Renal cortex interstitium (tissue), 11 donors: ENCODE measurements around the gene KRT1. TPM values are rescaled to one million over a fixed set of nuclear protein-coding genes. Genes with fewer than 3 reads are reported as not detected.
A peak's percentile ranks its signal among the peaks of the same experiment; 100 is the strongest.

Experiments
- DNase-seq, 11 donors: peaks; one replicate each; pipeline ENCODE4 v3.0.0-alpha.2; 2013; ENCODE audit warnings: low read depth in 9 of 11, low spot score in 4 of 11; ENCODE audit errors: extremely low read depth in 1 of 11
- polyA plus RNA-seq, 3 donors: library from polyadenylated mRNA; unstranded; fragments of 120-200 nt; gene quantifications; one replicate each; pipeline ENCODE4 v1.2.1, GENCODE V29; 2013; ENCODE audit not compliant: insufficient read length in 3 of 3

Gene KRT1
- polyA plus RNA-seq, 3 donors, result 0.06 to 0.26 (median 0.11) TPM

DNA sequence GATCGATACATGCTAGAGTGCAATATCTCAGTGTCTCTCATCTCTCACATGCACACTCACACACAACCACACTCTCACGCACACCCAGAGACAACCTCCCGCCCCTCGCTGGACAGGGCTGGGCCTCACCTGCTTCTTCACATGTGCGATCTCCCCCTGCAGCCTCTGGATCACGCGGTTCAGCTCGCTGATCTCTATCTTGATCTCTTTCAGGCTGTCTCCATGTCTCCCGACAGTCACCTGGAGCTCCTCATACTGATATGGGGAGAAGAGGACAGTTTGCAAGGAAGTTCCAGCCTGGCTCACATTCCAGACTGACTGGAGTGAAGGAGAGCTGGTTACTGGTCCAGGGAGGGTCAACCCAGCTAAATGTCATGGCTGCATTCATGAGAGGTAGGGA lies 32.6 kb downstream of the KRT1 start:
- no peak for DNase-seq

DNA sequence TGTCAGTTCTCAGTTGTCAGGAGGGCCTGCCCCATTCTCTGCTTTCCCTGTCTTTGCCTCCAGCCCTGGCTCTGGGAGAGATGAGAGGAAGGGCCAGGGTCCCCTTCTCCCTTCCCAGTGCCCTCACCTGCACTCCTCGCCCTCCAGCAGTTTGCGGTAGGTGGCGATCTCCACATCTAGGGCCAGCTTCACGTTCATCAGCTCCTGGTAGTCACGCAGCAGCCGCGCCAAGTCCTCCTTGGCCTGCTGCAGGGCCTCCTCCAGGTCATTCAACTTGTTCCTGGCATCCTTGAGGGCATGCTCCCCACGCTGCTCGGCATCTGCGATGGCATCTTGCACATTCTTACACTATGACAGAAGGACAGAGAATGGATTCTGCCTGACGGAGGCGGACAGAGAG lies 33.6 kb downstream of the KRT1 start:
- DNase-seq, result no peak

DNA sequence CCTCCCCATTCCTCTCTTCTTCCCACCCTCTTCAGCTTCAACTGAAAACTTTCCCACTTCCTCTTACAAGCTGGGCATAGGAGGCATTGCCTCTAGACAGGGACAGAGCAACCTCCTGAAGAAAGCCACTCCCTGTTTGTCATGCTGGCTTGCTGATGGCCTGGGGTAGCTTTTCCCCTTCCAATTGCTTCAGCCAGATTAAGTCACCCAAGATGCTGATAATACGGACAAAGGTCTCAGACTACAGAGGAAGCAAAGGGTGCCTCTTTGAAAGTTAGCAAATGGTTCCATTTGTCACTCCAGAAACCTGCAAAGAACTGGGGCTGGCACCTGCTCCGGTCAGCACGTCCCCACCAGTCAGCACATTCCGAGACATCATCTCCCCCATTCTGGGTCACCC lies 34.2 kb downstream of the KRT1 start:
- DNase-seq, result no peak

DNA sequence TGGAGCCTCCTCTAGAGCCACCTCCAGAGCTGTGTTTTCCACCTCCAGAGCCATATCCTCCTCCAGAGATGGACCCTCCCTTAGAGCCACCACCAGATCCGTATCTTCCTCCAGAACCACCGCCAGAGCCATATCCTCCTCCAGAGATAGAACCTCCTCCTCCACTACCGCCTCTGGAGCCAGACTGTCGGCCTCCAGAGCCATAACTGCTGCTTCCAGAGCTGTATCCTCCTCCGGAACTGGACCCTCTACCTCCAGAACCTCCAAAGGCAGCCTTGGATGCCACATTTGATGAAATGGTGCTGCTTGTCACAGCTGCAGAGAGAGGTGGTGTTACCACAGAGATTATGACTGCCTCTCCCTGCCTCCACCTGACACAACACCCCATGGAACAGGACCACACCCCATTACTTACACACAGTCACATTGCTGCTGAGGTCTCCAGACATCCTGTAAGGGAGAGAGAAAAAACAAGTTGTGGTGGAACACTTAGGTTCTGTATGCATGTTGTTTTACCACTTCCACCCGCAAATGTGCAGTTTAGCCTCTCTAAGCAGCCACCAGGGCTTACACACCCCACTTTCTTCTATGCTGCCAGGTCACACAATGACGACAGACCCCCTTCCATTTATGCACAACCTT lies 35.0 kb downstream of the KRT1 start:
- DNase-seq, result no peak

DNA sequence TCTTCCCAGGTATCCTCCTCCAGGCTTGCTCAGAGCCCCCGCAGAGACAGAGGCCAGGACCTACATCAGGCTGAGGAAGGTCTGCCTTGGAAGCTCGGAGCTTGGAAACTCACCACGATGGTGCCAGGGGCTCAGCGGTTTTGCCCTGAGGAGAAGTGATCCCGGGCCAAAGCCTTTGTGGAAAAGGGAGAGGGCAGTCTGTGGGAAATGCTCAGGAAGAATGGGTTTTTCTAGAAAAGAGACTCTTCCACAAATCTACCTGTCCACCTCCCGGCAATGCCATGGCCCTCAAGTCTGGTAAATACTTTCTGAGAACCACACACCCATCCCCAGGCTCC lies 36.2 kb downstream of the KRT1 start:
- no peak for DNase-seq

DNA sequence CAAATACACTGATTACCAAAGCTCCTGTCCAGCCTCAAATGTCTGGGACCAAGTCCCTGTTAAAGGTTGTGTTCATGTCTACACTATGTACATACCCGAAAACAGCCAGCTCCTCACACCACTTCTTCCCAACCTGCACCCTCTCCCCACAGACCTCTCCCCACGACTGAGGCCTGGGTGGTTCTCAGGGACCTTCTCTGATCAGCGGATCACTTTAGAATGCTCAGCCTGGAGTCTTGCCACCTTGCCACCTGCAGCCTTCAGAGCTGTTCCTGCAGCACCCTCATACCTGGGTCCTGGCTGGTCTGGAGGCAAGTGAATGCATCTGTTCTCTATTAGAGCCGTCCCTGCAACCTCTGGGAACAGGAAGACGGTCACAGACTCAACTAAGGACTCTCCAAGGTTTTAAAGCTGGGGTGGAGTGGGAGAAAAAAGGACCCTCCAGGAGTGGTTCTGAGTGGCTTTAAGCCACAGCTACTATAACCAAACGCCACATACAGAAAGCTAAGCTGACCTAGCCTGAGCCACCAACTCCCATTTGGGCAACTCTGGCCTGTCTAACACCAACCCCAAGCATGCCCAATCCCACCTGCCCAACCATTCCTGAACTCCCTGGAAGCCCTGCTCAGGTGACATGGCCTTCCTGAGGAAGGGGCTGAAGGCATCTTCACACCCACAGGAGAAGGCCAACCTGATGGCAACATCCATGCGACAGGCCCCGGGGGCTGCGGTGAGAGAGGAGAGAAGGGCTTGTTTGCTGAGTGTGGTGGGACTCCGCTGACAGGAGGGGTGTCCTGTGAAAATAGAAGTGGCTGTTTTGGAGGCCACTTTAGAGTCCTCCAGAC lies 36.8 kb downstream of the KRT1 start:
- DNase-seq, result no peak

DNA sequence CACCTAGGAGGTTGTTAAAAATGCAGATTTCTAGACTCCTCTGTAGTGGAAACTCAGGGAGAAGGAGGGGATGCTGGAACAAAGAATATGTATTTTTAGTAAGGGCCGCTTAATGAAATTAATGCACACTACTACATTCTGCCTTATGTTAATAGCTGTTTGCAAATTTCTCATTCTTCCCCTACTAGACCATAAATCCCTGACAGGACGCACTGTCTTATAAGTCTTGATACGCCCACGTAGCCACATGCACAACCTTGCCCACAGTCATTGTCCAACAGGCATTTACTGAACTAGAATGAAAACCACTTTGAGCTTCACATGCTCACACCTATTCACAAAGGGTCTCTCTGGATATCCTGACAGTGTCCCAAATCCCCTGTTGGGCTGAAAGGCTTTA lies 38.7 kb downstream of the KRT1 start:
- no peak for DNase-seq

DNA sequence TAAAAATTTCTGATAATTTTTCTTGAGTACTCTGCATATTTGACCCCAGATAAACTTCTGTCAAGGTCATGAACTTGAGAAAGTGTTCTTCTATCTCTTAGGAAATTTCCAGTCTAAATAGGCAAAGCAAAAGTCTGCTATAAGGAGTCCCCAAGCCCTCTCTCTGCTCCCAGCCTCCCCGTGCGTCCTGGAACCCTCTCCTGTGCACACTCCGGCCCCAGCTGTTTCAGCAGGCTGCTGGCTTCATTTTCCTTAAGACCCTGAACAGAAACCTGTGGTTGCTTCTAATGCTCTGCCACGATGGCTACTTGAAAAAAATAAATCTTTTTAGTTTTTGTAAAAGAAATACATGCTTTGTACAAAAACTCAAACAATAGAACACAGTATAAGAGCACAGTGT lies 42.9 kb downstream of the KRT1 start:
- no peak for DNase-seq

DNA sequence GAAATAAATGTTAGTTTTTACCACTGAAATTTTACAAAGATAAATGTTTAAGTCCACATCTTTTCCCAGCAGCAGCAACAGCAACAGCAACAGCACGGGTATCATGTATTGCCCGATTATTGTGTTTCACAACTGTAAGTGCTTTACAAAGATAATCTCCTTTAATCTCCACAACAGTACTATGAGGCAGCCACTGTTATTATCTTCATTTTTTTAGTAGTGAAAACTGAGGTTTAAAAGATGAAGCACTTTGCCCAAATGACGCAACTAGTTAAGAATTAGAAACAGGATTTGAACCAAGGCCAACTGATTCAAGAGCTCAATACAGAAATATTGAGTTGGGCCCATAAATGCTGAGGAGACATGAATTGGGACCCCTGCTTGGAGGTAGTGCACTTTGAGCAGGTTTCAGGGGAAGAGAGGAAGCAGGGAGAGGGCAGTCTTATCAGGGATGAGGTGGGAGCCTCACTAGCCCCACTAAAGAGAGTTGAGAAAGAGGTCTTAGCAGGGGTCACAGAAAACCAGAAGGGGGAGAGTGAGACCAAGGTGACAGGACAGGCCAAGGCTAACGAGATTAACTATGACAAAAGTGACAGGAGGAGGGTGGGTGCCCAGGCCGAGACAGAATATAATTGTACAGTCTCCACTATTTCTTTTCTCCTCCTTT lies 43.5 kb downstream of the KRT1 start:
- DNase-seq, result no peak

DNA sequence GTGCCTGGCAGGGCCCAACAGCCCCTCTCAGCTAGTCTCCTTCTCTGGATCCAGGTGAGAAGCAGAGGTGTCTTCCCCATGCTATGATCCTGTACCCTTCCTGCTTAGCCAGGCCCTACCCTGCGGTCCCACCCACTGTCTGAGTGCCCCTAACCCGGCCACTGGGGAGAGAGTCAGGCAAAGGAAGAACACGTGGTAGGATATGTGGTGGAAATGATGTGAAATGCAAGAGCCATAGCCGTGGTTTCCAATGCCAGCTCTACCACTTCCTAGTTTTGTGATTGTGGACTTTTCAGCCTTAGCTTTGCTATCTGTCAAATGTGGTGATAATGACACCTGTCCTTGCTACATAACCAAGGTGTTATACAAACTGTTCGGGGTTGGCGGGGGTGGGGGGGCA lies 44.0 kb downstream of the KRT1 start:
- no peak for DNase-seq

DNA sequence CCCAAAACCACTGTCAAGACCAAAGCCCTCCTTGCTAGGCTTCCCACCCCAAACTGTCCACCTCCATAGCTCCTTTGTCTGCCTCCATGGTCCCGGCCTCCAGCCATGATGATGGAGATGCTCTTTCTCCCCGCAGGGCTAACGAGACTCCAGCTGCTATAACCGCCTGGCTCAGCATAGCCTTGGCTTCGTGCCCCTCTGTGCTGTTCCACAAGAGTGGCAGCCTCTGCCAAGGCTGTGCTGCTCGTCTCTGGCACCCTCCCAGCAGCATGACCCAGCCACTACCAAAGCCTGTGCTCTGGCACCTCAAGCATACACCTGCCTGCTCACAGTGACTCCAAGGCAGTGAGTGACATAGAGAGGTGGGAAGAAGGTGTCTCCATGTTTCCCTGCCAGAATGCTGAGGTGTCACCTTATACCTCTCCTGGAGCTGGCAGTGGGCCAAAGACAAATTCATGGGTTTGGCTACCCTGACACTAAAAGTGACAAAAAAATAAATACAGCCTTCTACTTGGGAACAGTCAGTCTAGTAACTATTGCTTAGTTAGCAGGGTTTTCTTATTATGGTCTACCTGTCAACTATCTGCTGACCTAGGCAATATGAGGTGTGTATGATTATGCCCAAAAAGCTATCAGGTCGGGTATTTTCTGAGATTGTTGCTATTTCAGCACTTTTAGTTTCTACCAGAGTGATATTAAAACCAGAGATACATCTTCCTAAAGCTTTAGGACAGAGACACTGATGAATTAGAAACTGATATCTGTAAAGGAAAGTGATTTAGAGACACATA lies 45.7 kb downstream of the KRT1 start:
- DNase-seq, result no peak

DNA sequence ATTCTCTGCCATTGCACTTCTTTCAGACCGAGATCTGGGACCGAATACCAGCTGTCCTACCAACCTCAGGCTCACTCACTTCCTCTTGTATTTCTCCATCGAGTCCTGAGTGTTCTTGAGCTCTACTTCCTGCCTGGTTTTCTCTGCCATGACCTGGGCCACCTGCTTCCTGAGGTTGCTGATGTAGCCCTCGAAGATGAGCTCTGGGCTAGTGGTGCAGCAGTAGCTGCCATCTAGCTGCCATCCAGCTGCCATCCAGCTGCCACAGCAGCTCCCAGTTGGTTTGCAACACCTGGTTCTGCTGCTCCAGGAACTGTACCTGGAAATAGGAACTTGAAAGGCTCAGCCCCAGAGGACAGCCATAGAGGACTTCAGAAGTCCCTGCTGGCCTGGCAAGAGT lies 46.8 kb downstream of the KRT1 start:
- no peak for DNase-seq

DNA sequence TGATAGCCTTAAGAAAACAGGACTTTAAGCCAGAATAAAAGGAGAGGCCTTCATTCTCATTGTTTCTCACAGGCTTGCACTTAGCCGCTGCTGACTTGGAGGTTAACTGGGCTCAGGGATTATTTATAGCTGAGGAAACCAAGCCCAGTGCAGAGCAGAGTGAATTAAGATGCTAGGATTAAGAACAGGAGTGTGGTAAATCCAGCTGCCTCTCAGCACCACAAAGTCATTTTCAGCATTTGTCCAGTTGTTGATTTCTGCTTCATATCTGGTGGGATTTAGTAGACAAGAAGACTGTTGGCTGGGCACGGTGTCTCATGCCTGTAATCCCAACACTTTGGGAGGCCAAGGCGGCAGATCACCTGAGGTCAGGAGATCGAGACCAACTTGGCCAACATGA lies 47.6 kb downstream of the KRT1 start:
- DNase-seq, result peak in 4 of 11 donors; percentile 3 to 20 (median 10)

DNA sequence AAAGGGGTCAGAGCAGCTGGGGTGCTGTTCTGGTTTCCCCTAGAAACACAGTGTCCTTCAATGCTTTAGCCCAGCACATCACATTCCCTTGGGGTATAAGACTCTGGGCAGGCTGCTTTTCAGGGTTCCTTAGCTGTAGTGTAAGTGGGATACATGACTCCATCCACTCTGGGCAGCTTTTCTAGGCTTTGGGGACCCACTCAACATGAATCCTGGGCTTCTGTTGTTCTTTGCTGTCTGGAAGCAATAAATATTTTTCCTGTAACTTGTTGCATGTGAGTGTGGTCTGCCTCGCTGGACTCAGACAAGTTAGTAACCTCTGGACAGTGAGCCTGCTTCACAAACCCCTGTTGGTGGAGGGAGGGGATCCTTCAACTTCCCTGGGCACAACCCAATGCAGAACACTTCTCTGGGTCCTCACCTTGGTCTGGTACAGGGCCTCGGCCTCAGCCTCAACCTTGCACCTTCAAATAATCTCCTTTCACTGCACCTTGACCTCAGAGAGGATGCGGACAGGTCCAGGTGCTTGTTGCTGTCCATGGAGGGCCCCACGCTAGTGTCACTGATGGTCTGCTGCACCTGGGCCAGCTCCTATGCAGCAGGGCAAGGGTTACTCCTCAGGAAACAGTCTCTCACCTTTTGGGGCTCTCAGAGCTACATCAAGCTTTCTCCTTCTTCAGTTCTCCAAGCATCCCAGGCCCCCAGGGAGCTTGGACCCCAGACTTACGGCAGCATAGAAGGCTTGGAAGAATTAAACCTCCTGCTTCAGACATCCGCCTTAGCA lies 48.3 kb downstream of the KRT1 start:
- no peak for DNase-seq

DNA sequence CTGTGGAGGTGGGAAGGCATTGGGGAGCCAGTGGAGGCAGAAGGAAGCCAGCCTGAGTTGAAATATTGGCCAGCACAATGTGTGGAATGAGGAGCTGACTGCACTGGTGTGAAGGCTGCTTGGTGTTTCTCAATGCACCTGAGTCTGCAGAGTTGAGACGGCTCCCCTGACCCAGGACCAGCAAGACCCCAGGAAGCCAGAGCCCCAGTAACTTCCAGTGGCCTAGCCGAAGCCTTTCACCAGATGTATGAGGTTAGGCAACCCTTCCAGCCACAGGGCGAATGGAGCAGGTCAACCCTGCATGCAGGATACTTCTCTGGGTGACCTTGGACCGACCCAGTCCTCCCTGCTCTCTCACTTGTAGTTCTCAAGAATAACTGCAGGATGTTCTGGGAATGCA lies 48.9 kb downstream of the KRT1 start:
- no peak for DNase-seq

DNA sequence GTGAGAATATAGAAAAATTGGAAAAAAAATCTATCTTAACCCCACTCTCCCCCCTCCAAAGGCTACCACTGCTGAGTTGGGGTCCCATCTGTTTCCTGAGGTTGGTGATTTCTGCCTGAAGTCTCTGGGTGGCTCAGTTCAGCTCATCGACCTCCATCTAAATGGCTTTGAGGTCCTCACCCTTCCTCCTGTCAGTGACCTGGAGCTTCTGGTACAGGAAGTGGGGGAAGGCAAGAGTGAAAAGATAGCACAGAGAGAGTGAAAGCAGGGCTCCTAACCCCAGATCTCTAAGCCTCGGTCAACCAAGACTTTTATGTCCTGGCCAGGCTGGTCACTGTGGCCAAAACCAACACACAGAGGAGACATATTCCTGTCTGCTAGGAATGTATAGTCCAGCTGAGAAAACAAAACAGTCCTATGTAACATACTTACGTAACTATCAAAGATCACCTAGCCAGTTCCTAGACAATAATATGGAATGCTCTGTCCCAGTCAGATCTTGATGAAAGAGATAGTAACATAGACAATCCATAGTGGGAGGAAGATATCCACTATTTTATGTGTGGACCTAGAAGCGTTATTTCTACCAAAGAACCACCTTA lies 49.5 kb downstream of the KRT1 start:
- no peak for DNase-seq

DNA sequence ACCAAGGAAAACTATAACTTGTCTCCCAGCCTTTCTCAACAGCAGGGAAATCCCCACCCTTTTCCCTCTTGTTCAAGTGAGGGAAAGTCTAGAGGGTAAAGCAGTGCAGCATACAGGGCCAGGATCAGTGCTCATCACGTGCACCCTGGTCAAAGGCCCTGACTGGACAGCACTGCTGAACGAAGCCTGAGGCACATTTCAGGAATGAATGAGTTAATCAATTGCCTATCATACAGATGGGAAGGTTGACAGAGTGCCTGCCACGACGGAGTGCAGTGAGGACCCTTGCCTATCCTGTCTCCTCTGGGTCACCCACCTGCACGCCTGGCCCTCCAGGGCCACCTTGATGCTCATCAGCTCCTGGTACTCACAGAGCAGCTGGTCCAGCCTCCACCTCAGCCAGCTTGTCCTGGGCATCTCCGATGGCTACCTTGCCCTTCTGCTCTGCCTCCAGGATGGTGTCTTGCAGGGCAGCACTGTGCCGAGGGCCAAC lies 50.2 kb downstream of the KRT1 start:
- no peak for DNase-seq

DNA sequence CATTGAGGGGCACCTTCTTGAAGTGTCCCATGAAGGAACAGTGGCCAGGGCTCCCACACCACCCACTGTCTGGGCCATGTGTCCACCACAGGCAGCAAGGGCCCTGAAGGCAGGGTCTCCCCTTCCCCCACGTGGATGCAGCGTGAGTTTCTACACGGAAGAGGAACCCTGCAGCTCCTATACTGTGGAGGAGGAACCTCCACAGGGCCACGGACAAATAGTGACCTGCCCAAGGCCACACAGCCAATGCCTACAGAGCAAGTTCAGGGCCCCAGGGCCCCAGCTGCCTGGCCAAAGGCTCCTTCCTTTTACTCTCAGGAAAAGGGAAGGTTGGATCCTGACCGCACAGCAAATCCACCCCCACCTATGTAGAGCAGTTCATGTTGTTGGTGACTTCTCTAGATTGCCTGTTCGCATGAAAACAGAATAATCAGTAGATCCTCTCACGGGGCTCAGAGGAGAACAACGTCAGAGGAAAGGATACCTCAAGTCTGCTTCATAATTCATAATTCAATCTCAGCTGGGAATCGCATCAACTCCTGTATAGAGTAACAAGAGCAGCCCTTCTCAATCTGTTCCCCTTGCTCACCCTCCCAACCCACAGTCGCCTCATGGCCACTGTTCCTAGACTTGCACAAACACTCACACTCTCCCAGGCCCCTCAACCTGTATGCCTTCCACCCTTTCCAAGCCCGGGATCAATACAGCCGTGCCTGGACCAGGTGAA lies 50.8 kb downstream of the KRT1 start:
- no peak for DNase-seq
